Epithelial cell of esophagus (primary cell): ENCODE results near the gene STX1A.

Experiments used
- DNase-seq: peaks from one replicate; pipeline ENCODE4 v3.0.0; 2010; ENCODE audit warnings: low read depth
- H3K4me3 ChIP-seq: 2 replicates; pipeline ENCODE4 v1.5.1; 2011; ENCODE audit warnings: mild to moderate bottlenecking, low read length, control low read depth
- CTCF ChIP-seq: IDR thresholded peaks from 2 replicates; pipeline ENCODE4 v1.5.1; 2011; ENCODE audit warnings: low read depth, mild to moderate bottlenecking, low read length, control low read depth, inconsistent platforms; ENCODE audit not compliant: insufficient read depth; ENCODE audit errors: missing control alignments

Gene STX1A

GRCh38 chr7:73696372-73696771, 23.1 kb downstream of the STX1A start:
- no peak overlapping the region for H3K4me3 ChIP-seq
- no peak for TF ChIP-seq CTCF

GRCh38 chr7:73690646-73691045, 28.8 kb downstream of the STX1A start:
- DNase-seq: no peak
- H3K4me3 ChIP-seq: no peak overlapping the region
- no peak for TF ChIP-seq CTCF

More at GRCh38 chr7:73696372-73696771, 23.1 kb downstream of the STX1A start:
- no peak for DNase-seq

- no peak for DNase-seq
- no peak for TF ChIP-seq CTCF
Observed at GRCh38 chr7:73688288-73688687, 31.2 kb downstream of the STX1A start.

GRCh38 chr7:73685311-73685710, 34.2 kb downstream of the STX1A start:
- no peak for TF ChIP-seq CTCF
- DNase-seq: no peak
- H3K4me3 ChIP-seq: no peak overlapping the region

More at GRCh38 chr7:73688288-73688687, 31.2 kb downstream of the STX1A start:
- H3K4me3 ChIP-seq: no peak overlapping the region

- no peak for DNase-seq
- H3K4me3 ChIP-seq: peak overlapping the region; percentile 98
- TF ChIP-seq CTCF: no peak
Observed at GRCh38 chr7:73683788-73684693, 35.4 kb downstream of the STX1A start.

- no peak for TF ChIP-seq CTCF
- H3K4me3 ChIP-seq: peak within 1 kb of the TSS; percentile 98
- peak; percentile 99 for DNase-seq
Observed at GRCh38 chr7:73683056-73683787, 36.2 kb downstream of the STX1A start, which contains the start of the genes BUD23 and DNAJC30. BUD23 (plus strand) TSS chr7:73683597; CDS start chr7:73683626, 29 bp downstream. DNAJC30 (minus strand) TSS chr7:73683453; CDS start chr7:73683423, 30 bp downstream.

- no peak for TF ChIP-seq CTCF
- peak overlapping the region; percentile 98 for H3K4me3 ChIP-seq
Observed at GRCh38 chr7:73682745-73683055, 36.8 kb downstream of the STX1A start.

More at GRCh38 chr7:73682745-73683055, 36.8 kb downstream of the STX1A start:
- DNase-seq: no peak
